AG09309 (cell line): ENCODE data around the gene KLK3.

ENCODE experiments used
- DNase-seq: peaks from one replicate; pipeline ENCODE4 v3.0.0-alpha.2; 2010; ENCODE audit warnings: low read depth
- H3K4me3 ChIP-seq: 2 replicates; pipeline ENCODE4 v1.5.1; 2011; ENCODE audit warnings: mild to moderate bottlenecking, low read depth, low read length, moderate library complexity; ENCODE audit not compliant: control insufficient read depth
- CTCF ChIP-seq: IDR thresholded peaks from 2 replicates; pipeline ENCODE4 v1.5.1; 2011; ENCODE audit warnings: mild to moderate bottlenecking, low read depth, low read length, inconsistent platforms; ENCODE audit not compliant: insufficient read depth, control insufficient read depth; ENCODE audit errors: missing control alignments

The KLK3 gene

GRCh38 chr19:50821622-50822021 is 33.1 kb upstream of the KLK3 start:
- TF ChIP-seq CTCF, result no peak
- no peak for DNase-seq
- H3K4me3 ChIP-seq, result no peak overlapping the region

DNA sequence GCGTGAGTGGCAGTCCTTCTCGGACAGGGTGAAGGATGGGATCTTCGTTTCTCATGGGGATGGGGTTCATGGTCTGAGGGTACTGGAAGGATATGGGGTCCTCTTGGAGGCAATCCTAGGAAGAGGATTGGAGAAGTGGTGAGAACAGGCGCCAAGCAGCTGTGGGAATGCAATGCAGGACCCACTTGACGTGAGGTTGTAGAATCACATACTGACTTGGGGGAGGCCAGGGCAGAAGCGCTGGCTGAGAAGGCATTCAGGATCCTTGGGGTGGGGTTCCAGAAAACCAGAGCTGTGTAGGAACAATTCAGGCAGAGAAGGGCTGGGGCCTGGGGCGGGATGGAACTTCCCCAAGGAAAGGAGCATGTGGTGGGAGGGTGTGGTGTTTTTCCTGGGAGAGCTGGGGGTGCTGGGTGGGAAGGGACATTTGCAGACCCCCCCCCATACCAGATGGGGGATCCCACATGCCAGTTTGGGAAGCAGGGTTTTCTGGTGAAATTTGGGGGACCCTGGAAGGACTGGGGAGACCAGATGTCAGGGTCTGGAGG is 32.0 kb upstream of the KLK3 start:
- DNase-seq, result no peak
- H3K4me3 ChIP-seq, result no peak overlapping the region
- no peak for TF ChIP-seq CTCF

DNA sequence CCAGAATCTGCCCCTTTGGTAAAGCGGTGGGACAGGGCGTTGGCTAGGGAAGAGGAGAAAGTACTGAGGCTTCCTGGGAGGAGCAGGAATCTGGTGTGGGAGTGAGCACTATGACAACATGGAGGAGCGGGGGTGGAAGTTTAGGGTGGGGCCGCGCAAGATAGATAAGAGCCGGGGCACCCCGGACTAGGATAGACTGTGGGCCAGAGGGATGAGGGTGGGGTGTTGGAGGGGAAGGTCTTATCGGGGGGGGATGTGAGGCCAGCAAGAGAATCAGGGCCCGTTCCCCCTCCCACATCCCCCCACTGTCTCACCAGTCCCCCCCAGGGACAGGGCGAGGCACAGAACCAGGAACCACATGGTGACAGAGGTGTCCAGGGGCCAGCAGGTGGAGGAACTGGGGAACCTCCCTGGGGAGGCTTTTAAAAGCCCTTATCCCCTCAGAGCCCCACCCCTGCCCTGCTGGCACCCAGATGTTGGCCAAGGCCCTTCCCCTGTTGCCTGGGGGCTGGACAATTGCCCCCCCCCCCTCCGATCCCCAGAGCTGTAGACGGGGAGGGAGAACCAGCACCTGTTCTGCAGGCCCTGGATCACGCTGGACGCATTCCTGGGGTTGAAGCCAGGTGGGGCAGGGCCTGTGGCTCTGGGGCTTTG is 31.2 kb upstream of the KLK3 start, which contains the start of gene KLK1:
TSS of gene KLK1 (minus strand) at position 399 of the 654 bp plus-strand sequence. CDS start at position 360, 39 bp downstream.
- DNase-seq, result no peak
- H3K4me3 ChIP-seq, result no peak within 1 kb of the TSS
- no peak for TF ChIP-seq CTCF

DNA sequence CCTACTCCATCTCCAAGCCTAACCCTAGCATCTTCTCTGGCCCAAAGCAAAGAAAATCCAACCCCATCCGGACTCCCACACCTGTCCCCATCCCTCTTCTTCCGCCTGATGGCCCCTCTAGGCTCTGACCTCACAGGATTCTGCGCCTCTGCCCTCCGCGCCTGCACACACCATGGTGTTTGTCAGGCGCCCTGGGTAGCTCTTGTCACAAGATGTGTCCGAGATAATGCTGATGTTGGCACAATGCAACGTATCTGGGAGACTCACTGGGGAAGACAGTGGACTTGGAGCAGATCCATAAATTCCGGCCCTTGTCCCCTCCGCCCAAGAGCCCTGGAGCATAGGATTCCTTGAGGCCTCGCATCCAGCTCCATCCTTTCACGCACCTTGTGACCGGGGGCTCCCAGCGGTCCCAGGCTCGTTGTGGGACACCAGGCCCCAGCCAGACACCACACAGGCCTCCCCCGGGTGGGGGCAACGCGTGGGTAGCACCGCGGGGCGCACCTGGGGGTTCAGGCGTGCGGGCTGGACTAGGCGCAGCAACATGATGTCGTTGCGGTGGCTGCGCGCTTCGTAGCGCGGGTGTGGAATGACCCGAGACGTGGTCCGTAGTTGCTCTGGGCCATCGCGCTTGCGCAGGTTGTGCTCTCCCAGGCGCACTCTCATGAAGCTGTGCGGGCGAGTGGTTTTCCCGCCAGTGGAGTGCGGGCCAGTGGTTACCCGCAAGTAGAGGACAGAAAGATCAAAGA is 28.0 kb upstream of the KLK3 start:
- no peak for TF ChIP-seq CTCF
- DNase-seq, result no peak
- no peak overlapping the region for H3K4me3 ChIP-seq

DNA sequence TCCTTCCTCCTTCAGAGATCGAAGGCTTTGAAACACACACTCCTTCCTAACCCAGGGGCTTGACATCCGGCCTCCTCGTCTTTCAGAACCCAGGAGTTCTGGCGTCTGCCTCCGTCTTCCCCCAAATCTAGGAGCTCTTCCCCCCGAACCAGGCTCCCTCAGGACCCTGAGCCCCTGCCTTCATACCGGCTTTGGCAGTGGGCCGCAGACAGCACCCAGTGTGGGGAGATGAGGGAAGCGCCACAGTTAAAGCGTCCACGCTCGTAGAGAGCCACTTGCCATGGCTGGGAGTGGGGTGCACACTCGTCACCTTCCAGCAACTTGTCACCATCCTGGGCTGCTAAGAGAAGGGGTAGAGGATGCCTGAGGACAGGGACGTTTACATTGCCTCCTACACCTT is 27.2 kb upstream of the KLK3 start:
- no peak overlapping the region for H3K4me3 ChIP-seq
- no peak for DNase-seq
- TF ChIP-seq CTCF, result no peak

- no peak for TF ChIP-seq CTCF
- H3K4me3 ChIP-seq, result no peak overlapping the region
- no peak for DNase-seq
Measured at GRCh38 chr19:50829801-50830200, 24.9 kb upstream of the KLK3 start.
